ENCODE results near the gene TBL2.
"Not testable (repeated sequence)": the region's sequence is repeated elsewhere in the genome, so short reads cannot be mapped to it uniquely, and the experiment has no call there.

TBL2 gene

GRCh38 chr7:73607692-73607983, 29.3 kb upstream of the TBL2 start:
- not testable (repeated sequence) for FAIRE-seq; DNase-seq (ENCODE audit: insufficient read length, low spot score)

- DNase-seq (ENCODE audit: insufficient read length, low spot score) (peak; percentile 89), FAIRE-seq (peak; percentile 47)
Observed at GRCh38 chr7:73606801-73607691, 28.7 kb upstream of the TBL2 start.

GRCh38 chr7:73605601-73606220, 27.3 kb upstream of the TBL2 start:
- DNase-seq (ENCODE audit: insufficient read length, low spot score) (no peak), FAIRE-seq (no peak)

GRCh38 chr7:73602721-73603651, 24.6 kb upstream of the TBL2 start:
- FAIRE-seq (no peak), DNase-seq (ENCODE audit: insufficient read length, low spot score) (no peak)

- FAIRE-seq (no peak), DNase-seq (ENCODE audit: insufficient read length, low spot score) (no peak)
Observed at GRCh38 chr7:73599916-73600315, 21.5 kb upstream of the TBL2 start.

- FAIRE-seq, result no peak
Observed at GRCh38 chr7:73599151-73599882, 20.9 kb upstream of the TBL2 start.

GRCh38 chr7:73597978-73598782, 19.8 kb upstream of the TBL2 start:
- FAIRE-seq, result no peak

More at GRCh38 chr7:73599151-73599882, 20.9 kb upstream of the TBL2 start:
- DNase-seq (ENCODE audit: insufficient read length, low spot score), result no peak

GRCh38 chr7:73596191-73597065, 18.0 kb upstream of the TBL2 start:
- FAIRE-seq (no peak), DNase-seq (ENCODE audit: insufficient read length, low spot score) (no peak)

More at GRCh38 chr7:73597978-73598782, 19.8 kb upstream of the TBL2 start:
- DNase-seq (ENCODE audit: insufficient read length, low spot score), result no peak

- DNase-seq (ENCODE audit: insufficient read length, low spot score), result no peak
- FAIRE-seq, result no peak
Observed at GRCh38 chr7:73595358-73595757, 17.0 kb upstream of the TBL2 start.

- no peak for DNase-seq (ENCODE audit: insufficient read length, low spot score)
- no peak for FAIRE-seq
Observed at GRCh38 chr7:73593207-73594045, 15.0 kb upstream of the TBL2 start.

- no peak for FAIRE-seq
Observed at GRCh38 chr7:73586911-73587310, 8.5 kb upstream of the TBL2 start.

GRCh38 chr7:73585196-73585595, 6.8 kb upstream of the TBL2 start:
- no peak for FAIRE-seq
- DNase-seq (ENCODE audit: insufficient read length, low spot score), result no peak

More at GRCh38 chr7:73586911-73587310, 8.5 kb upstream of the TBL2 start:
- DNase-seq (ENCODE audit: insufficient read length, low spot score), result no peak

GRCh38 chr7:73582664-73583202, 4.4 kb upstream of the TBL2 start:
- no peak for FAIRE-seq

GRCh38 chr7:73581006-73581405, 2.6 kb upstream of the TBL2 start:
- not testable (repeated sequence) for DNase-seq (ENCODE audit: insufficient read length, low spot score); FAIRE-seq

More at GRCh38 chr7:73582664-73583202, 4.4 kb upstream of the TBL2 start:
- DNase-seq (ENCODE audit: insufficient read length, low spot score), result no peak

- FAIRE-seq, result no peak
- DNase-seq (ENCODE audit: insufficient read length, low spot score), result no peak
Observed at GRCh38 chr7:73577627-73578341, 595 bp downstream of the TBL2 start.

GRCh38 chr7:73573791-73574190, 4.6 kb downstream of the TBL2 start:
- no peak for DNase-seq (ENCODE audit: insufficient read length, low spot score)
- FAIRE-seq, result no peak

- no peak for FAIRE-seq
- no peak for DNase-seq (ENCODE audit: insufficient read length, low spot score)
Observed at GRCh38 chr7:73573276-73573675, 5.1 kb downstream of the TBL2 start.

Data from GM19239 (cell line).